Head of caudate nucleus (tissue), 42 donors: Measurements from ENCODE around the gene ETFA.
"Not testable (repeated sequence)": the region's sequence is repeated elsewhere in the genome, so short reads cannot be mapped to it uniquely, and the experiment has no call there.

ENCODE experiments used
- DNase-seq, 42 donors: peaks; one replicate each; pipeline versions ENCODE4 v3.0.0 to v3.0.0-alpha.2; 2020 to 2021; ENCODE audit warnings: mixed read lengths in 7 of 42
- intact Hi-C: fragments of 100-400 bp; cut with DNase I; formaldehyde crosslinking; loops from one replicate; pipeline ENCODE4 v1.15.0; 2022

Gene ETFA

DNA sequence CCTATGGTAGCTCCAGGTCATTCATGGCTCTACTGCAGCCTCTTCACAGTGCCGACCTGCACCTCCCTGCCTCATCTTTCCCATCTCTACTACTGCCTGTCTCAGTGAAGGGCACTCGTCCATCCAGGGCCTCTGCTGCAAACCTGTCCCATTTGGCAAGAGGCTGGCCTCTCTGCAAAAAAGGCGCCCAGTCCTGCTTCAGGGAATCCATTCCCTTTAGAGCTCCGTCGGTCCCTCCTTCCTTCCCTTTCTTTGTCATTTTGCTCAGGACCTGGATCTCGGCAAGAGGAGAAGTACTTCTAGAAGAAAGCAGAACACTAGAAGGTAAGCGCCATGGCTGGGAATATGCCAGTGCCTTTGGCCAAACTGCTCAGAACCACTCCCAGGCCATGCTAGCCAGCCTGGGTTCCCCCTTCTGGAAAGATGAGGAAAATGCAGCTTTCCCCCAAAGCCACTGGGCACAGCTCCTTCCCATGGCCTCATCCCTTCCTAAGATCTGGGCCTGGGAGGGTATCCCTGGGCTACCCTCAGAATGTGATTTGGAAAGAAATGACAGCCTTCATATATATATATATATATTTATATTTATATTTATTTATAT lies 18.9 kb upstream of the ETFA start:
- intact Hi-C loops: no loop called here
- DNase-seq: peak in 6 of 42 donors; percentile 15 to 59 (median 42)

DNA sequence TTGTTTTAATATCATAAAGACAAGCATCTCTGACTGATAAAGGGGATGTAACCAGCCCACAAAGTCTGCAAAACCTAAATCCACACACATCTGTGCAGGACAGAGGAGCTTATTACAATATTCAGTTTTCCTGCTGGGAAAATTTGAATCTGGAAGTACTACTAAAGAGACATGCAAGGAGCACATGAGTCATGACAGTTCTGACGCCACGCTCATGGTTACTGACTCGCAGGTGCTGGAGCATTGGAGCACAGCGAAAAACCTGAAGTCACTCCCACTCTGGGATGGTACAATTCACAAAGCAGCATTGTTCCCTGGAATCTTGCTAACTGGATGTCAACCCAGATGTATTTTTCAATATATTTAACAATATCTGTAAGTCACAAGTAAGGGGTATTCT lies 17.7 kb upstream of the ETFA start:
- intact Hi-C loops: no loop called here
- DNase-seq: peak in 1 of 42 donors; percentile 33

DNA sequence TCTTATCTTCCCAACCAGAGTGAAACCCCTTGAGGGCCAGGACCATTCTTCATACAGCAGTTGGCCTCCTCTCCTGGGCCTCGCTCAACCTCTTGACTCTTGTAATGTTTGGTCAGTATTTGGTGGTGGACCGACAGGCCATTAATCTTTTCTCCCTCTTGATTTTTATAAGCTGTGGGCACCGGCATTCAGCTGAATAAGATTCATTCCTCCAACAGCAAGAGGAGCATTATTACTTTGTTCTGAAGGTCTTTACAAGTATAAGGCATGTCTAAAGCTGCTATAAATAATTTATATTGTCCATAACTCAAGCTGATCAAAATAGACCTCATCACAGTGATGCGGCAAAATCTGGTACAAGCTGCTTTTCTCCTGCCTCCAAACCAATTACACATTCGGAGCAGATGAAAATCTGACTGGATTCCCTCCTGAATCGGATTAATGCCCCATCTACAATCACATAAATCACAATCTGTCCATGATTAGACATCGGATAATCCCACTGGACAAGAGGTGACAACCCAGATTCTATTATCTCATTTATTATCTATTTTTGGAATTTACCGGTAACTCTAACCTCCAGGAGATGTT lies 16.9 kb upstream of the ETFA start:
- intact Hi-C loops: no loop called here
- DNase-seq: peak in 1 of 42 donors; percentile 24

DNA sequence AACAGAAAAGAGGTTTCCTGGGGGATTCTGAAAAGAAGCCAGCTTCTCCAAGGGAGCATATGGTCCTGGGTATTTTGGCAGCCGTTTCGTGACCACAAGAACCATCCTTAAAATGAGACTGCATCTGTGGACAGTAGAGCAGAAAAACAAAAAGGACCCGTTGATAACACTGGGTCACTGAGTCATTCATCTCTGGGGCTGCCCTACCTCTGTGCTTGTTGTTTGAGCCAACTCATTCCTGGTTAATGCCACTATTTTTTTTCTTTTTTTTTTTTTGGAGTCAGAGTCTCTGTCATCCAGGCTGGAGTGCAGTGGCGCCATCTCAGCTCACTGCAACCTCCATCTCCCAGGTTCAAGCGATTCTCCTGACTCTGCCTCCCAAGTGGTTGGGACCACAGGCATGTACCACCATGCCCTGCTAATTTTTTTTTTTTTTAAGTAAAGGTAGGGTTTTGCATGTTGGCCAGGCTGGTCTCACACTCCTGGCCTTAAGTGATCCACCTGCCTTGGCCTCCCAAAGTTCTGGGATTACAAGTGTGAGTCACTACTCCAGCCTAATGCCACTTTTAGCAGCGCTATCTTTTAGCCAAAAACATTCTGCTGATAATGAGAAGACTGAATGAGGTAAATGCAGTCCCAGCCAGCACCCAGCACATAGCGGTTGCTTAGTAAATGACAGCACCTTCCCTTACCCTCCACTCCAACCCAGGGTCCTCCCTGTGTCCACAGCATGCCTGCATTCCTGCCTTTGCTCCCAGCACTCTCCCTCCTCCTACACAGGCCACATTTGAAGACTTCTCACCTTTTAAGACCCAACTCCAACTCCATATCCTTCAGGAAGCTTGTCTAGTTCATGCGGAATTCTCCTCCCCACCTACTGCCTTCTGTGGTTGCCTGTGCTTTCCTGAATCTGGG lies 16.2 kb upstream of the ETFA start:
- peak in 1 of 42 donors; percentile 20 for DNase-seq
- intact Hi-C loops: no loop called here

DNA sequence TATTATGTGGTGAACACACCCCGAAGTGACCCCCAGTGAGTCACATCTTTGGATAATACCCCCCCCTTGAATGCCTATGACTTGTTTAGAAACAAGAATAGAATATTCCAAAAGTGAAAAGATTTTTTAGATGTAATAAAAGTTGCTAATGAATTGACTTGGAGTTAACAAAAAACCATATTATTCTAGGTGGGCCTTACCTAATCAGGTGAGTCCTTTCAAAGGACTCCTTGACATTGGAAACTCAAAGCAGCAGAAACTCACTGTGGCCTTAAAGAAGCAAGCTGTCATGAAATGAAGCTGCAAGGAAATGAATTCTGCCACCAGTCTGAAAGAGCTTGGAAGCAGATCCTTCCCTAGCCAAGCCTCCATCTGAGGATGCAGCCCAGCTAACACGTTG lies 14.4 kb upstream of the ETFA start:
- intact Hi-C loops: no loop called here
- DNase-seq: no peak

DNA sequence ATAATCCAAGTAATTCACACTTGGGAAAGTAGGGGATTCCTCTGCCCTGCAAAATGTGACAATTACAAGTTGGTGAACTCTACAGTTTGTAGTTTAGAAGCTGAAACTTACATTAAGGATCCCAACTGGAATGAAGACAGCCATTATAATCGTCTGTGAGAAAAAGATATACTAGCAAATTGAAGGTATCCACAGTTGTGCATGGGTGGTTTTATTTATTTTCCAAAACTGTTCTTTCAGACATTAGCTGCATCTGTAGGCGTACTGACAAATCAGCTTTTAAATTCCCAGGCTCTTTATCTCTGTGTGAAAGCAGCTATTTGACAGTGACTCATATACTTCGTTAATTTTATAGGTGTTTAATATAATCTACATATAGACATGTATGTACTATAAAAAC lies 12.8 kb upstream of the ETFA start:
- DNase-seq: no peak
- intact Hi-C loops: no loop called here

DNA sequence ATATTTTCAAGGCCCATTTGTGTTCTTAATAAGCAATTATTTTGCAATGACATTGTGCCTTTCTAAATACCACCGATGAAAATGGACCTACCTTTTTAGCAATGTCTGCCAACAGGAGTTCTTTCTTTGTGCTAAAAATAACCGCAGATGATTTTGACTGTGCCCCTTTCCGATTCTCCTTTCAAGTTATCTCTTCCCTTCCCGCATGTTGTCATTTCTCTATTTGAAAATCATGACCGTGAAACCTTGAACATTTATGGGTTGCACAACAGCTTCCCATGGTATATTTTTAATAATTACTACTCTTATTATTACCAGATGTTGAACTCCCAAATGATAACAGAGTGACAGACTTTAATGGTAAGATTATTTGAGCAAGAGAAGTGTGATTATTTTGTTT lies 10.3 kb upstream of the ETFA start:
- intact Hi-C loops: no loop called here
- DNase-seq: no peak

DNA sequence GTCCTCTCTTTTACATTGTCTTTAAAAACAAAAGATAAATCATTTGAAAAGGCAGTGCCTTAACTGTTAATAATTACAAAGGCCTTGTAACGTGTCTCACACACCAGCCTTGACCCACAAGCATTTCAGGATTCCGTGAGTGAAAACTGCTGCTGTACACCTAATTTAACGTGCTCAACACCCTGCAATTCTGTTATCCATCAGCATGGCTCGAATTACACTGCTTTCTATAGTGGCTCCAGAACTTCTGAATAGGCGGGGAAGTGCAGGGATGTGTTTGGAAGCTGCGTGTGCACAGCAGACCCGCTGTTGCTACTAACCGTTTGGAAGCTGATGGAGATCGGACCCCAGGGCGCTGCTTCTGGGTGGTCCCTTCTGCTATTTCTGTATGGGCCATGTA lies 9.9 kb upstream of the ETFA start:
- intact Hi-C loops: no loop called here
- no peak for DNase-seq

DNA sequence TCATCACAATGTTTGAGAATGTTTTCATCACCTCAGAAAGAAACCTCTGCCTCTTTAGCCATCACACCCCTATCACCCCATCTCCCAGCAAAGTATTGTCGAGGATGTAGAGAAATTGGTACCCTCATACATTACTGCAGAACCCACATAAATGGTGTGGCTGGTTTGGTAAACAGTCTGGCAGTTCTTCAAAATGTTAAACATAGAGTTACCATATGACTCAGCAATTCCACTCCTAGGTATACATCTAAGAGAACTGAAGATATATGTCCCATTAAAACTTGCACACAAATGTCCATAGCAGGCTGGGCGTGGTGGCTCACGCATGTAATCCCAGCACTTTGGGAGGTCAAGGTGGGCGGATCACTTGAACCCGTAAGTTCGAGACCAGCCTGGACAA lies 8.7 kb upstream of the ETFA start:
- intact Hi-C loops: no loop called here
- no peak for DNase-seq

DNA sequence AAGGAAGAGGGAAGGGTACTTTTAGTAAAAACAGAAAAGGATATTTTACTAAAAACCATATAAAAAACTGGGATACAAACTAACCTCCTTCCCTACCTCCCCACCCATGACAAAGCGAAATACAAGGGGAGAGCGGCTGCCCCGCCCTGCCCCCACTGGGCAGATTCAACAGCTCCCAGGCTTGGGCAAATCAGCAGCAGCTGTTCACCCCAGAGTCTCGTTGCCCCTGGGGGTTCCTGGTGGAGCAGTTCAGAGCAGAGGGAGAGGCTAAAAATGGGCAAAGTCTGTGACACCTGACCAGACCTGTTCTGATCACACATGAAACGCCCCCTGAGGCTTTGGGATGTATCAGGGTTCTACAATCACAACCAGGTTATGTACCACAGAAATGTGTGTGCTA lies 2.5 kb upstream of the ETFA start:
- no peak for DNase-seq
- intact Hi-C loops: no loop called here

DNA sequence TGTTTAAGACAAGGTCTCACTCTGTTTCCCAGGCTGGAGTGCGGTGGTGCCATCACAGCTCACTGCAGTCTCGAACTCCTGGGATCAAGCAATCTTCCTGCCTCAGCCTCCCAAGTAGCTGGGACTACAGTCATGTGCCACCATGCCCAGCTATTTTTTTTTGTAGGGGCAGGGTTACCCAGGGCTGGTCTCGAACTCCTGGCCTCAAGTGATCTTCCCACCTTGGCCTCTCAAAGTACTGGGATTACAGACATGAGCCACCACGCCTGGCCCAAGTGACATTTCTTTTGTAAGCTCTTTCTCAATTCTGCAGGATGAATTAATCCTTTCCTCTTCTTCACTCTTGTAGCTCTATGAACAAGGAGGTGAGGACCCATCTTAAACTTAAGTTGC lies 1.9 kb upstream of the ETFA start:
- intact Hi-C loops, DNase-seq: not testable (repeated sequence)

DNA sequence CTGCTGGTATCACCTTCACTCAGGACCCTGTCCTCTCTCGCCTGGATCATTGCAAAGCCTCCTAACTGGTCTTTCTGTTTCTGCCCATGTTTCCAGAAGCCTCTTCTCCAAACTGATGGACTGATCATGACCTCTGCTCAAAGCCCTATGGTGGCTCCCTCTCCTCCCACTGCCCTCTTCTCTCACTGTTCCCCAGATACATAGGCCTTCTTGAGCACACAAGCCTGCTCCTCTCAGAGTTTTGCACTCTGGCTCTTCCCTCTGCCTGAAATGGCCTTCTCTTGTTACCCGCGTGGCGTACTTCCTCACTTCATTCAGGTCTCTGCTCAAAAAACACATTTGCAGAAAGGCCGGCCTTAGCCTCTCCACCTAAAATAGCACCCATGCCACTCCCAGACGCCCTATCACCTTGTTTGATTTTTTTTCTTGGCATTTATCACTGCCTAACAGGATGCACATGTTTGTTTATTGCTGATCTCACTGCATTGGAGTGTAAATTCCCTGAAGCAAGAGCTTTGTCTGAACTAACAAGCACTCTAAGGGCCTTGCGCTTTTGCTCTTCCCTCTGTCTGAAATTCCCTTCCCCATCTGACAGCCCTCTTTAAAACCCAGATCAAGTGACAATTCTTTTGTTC lies 1.4 kb upstream of the ETFA start:
- no peak for DNase-seq

DNA sequence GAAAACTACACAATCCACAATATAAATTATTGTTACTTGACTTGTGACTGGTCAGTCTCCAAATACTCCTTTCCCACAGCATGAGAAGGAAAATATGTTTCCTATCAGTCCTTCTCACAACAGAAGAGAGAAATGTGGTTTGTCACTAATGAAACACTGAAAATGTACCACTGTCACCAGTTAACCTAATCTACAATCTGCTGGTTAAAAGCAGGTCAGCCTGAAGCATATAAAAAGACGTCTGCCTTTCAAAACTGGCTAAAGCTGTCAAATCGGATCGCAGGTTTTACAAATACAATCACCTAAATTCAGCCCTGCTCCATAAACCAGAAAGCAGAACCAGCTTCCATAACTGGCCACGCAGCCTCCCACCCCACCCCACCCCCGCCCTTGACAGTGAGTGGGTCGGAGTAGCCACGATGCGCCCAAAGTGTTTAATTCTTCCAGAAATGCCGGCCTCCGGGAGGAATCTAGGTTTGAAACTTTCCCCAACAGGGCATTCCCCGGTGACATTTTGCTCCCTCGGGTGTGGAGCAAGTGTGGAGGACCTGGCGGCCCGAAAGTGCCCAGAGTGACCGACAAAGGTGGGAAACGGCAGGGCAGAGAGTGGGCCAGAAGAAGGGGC lies 682 bp downstream of the ETFA start:
- DNase-seq: peak in 10 of 42 donors; percentile 4 to 48 (median 18)
- intact Hi-C loops: no loop called here

More for the DNA sequence above, 1.4 kb upstream of the ETFA start:
- intact Hi-C loops: no loop called here

DNA sequence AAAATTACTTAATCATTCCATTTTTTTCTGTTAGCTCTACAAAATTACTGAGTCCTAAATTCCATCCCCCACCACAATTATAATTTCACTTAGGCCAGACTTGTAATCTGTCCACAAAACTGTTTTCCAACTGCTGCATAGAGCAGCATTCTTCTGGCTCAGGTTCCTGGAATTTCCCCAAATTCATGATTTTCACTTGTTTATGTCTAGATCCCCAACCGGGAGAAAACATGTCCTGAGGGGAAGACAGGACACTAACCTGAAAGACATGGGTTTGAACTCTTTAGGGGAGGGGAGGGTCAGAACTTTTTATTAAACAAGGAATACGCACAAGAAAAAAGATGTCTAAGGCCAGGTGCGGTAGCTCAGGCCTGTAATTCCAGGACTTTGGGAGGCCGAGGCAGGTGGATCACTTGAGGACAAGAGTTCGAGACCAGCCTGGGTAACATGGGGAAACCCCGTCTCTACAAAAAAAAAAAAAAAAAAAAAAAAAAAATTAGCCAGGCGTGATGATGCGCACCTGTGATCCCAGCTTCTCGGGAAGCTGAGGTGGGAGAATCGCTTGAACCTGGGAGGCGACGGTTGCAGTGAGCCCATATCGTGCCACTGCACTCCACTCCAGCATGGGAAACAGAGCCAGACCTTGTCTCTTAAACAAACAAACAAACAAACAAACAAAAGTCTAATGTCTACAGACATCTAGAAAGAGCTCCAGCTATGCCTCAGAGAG lies 1.5 kb downstream of the ETFA start:
- no peak for DNase-seq
- intact Hi-C loops: no loop called here

DNA sequence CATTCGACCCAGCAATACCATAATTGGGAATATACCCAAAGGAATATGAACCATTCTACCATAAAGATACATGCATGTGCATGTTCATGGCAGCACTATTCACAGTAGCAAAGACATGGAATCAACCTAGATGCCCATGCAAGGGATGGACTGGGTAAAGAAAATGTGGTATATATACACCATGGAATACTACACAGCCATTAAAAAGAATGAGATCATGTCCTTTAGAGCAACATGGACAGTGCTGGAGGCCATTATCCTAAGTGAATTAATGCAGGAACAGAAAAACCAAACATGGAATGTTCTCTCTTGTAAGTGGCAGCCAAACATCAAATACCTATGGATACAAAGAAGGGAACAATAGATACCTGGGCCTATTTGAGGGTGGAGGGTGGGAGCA lies 7.4 kb downstream of the ETFA start:
- intact Hi-C loops: no loop called here
- DNase-seq: no peak

DNA sequence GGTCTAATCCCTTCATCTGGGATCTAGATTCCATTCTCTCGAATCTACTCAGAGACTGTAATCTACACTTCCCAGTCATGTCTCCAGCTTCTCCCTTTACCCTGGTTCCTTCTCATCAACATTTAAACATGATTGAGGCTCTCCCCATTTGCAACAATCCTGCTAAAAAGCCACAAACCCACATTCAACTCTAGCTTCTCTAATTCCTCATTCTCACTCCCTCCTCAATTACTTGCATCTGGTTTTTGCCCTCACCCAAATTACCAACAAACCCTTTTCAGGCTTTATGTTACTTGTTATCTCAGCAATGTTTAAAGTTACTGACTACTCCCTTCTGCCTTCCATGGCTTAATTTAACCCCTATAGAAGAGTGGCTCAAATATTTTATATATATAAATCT lies 11.5 kb downstream of the ETFA start:
- DNase-seq: no peak
- intact Hi-C loops: no loop called here

DNA sequence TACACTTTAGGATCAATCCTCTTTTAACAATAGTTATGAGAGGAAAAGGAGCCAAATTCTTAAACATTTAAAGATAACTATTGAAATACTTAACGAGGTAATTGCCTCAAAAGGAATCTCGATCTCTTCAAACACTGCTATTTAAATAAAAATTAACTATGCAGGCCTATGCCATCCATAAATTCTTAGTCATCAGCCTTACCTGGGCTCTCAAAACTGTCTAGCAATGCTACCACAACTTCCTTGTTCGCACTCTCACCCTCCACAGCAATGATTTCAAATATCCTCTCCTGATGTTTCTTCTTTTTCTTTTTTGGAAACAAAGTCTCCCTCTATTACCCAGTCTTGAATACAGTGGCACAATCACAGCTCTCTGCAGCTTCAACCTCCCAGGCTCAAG lies 12.3 kb downstream of the ETFA start:
- no peak for DNase-seq
- intact Hi-C loops: no loop called here

DNA sequence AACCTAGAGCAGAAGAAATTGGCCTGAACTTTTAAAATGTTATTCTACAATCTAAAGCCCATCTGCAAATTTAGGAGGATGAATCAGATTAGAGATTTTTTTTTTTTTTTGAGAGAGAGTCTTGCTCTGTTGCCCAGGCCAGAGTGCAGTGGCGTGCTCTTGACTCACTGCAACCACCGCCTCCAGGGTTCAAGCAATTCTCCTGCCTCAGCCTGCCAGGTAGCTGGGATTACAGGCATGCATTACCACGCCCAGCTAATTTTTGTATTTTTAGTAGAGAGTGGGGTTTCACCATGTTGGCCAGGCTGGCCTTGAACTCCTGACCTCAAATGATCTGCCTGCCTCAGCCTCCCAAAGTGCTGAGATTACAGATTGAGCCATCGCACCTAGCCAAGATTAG lies 13.3 kb downstream of the ETFA start:
- DNase-seq, intact Hi-C loops: not testable (repeated sequence)

DNA sequence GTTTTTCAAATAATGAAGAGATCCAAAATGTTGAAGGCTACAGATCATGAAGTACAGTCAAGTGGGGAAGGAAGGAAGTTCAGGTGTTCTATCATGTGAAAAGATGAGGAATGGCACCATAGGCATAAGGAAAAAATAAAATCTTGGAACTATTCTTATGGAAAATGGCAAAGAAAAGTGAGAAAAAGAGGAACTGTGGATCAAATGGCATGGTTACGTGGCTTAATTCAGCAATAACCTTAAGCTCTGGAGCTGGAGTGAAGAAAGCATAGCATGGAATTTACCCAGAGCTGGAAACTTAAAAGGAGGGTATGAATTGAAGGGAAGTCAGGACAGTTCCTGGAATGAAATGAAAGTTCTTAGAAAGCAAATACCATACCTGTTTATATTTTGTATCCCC lies 14.4 kb downstream of the ETFA start:
- intact Hi-C loops: no loop called here
- DNase-seq: no peak
